ENCODE measurements around the gene NFATC2.

NFATC2 gene

DNA sequence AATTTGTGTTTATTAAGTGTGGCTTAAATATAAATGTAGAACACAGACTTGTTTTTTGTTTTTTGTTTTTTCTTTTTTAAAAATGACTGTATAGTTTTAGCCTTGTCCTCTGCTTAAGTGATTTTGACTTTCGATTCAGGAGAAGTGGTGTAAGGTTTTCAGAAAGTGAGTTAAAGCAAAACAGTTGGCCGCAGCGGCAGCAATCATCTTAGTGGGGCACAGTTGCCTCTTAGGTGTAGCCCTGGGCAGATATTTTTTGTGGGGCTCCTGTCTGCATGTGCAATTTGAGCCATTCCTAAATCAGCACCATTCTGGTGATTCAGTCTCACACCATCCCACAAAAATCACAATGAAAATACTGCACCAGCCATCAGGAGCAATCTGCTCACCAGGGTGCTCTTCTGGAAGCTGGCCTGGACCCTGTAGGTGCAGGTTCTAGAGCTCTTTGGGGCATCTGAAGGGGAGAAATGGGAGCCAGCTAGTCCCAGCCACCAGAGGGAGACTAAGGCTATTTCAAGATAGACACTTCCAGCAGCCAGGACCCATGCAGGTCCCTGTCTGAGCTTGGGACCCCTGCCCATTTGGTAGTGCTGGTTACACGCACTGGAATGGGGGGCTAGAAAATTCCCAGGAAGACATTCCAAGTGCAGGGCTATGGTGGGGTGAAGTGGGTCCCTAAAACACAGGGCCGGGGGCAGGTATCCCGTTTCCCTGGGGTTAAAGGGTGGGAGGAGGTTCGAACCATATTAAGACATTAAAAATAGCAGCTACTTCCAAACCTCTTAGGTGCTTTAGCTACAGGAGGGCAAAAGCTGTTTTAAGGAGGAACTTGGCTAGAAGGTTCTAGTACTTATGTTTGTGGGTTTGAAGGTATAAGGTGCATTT lies 156.6 kb downstream of the NFATC2 start:
- peak in 1 of 2 experiments; percentile 14 for DNase-seq

DNA sequence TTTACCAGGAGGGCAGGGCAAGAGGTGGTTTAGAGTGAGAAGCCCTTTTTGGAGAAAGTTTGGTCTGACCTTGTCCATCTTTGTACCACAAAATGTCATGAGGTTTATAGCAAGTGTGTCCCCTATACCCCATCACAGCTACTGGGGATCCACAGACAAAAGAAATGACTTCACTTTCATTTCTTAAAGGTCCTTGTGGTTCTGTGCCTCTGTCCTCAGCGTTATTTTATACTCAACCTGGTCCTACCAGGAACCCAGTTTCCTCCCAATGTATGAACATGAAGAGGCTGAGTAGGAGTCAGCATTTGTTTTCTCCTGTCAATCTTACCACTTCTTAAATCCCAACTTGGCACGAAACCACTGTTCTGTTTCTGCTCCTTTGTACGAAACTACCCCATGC lies 157.6 kb downstream of the NFATC2 start:
- no peak for DNase-seq

DNA sequence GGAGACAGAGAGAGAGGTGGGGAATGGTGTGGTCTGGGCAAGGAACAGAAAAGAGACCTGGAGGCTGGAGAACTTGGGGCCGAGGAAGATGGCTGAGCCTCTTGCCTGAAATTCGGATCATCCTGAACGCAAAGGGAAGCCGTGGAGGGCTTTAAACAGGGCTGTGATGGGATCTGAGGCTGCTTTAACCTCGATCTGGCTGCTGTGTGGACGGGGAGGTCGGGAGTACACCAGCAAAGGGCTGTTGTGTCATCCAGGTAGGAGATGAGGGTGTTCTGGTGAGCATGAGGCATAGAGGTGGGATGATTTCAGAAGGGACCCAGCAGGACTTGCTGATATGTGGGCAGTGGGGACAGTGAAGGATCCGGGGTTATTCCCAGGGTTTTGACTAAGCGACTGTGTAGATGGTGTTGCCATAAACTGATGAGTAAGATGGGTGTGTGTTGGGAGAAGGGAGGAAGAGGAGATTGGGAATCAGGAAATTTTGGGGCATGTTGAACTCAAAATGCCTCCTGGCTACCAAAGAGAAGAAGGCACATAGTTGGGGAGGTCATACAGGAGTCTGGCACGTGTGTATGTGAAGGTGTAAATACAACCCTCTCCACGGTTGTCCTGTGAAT lies 158.5 kb downstream of the NFATC2 start:
- DNase-seq = no peak

DNA sequence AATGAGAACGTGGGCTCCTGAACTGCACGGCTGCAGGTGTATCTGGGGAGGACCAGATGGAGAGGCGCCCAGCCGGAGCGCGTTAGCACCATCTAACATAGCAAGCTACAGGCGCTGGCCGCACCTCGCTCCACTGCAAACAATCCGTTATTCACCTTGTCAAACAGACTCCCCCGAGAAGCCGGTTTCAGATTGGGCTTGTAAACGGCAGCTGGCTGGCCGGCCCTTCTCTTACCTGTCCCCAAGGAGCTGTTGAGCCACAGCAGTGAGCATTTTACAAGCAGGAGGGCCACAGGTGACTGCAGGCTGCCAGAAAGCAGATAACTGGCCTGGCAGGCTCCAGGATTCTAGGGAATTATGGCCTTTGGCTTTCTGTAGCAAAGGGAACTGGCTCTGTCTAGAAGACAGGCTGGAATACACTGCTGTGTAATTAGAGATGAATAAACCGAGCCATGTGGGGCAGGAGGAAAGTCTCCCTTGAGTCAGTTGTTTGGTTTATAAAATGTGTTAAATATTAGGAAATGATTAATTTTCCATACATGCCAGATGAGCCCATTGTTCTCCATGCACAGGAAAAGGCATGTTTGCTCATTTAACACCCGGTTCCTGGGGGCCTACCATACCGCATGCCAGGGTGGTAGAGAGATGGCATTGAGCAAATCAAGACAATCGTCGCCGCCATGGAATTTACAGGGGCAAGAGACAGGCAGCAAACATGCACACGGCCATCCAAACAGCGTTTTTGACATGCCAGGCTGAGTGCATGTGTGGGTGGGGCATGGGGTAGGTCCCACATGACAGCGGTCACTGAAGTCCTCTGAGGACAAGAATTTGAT lies 159.3 kb downstream of the NFATC2 start:
- DNase-seq = no peak

DNA sequence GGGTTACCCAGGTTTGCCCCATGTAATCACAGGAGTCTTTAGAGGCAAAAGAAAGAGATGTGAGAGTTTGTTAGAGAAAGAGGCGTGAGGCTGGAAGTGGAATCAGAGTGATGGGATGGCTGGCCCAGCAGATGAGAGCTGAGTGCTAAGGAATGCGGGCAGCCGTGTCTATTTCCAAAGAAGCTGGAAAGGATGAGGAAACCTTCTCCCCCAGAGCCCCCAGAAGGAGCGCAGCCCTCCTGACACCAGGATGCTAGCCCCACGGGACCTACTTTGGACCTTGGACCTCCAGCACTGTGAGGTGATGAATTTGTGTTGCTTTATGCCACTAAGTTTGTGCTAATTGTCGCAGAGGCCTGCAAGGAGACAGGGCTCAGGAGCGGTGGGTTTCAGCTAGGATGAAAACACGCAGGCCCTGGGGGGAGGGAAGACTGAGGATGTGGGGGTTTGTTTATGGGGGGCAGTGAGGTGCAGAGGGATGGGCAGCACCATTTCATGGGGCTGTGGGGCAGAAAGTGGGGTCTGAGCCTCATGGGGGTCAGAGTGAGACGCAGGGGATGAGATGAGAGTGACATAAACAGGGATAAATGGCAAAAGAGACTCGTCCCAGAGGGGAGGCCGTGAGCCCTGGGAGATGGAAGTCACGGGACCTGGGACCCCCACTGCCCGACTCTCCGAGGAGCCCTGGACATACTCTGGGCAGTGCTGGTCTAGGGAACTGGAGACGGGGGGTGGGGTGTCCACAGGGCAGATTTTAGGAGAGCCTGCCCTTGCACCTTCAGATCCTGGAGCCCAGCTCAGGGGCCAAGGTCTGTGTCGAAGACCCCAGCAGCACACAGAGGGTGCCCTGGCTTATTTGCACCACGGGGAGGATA lies 160.2 kb downstream of the NFATC2 start:
- no peak for DNase-seq

DNA sequence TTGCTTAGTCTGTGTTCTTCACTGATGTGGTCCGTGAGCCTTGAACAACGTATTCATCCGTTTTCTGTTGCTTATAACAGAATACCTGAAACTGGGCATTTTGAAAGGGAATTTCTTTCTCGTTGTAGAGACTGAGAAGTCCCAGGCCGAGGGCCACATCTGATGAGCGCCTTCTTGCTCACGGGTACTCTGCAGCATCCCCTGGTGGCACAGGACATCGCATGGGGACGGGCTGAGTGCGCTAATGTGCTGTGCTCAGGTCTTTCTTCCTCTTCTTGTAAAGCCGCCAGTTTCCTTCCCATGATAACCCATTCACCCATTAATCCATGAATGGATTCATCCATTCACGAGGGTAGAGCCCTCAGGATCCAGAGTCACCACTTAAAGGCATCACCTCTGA lies 161.0 kb downstream of the NFATC2 start:
- DNase-seq = no peak

DNA sequence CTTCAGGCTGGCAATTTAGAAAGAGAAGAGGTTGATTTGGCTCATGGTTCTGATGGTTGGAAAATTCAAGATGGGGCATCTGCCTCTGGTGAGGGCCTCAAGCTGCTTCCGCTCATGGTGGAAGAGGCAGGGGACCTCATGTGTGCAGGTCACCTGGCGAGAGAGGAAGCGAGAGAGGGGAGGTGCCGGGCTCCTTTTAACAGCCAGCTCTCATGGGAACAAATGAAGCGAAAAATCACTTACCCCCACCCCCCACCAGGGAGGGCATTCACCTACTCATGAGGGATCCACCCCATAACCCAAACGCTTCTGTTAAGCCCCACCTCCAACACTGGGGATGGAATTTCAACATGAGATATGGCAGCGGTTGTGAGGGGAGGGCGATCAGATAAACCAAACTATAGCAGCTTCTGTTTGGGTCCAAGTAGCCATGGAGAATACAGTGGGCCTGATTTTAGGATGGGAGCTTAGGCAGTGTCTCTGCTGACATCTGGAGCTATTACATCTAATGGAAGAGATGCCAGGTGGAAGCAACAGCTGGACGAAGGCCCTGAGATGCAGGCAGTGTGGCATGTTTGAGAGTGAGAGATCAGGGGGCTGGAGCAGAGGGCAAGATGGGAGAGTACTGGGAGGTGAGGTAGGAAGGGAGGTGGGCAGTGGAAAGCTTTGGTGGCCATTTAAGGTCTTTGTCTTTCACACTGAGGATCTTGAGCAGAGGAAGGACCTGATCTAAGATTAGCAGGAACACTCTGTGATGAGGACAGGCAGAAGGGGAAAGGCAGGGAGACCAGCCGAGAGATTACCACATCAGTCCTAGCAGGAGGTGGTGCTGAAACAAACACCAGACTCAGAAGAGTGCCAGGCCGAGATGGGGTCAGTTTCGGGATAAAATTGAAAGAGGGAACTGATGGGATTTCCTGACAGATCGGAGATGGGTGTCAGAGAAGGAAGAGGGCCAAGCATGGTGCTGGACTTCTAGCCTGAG lies 161.8 kb downstream of the NFATC2 start:
- no peak for DNase-seq

DNA sequence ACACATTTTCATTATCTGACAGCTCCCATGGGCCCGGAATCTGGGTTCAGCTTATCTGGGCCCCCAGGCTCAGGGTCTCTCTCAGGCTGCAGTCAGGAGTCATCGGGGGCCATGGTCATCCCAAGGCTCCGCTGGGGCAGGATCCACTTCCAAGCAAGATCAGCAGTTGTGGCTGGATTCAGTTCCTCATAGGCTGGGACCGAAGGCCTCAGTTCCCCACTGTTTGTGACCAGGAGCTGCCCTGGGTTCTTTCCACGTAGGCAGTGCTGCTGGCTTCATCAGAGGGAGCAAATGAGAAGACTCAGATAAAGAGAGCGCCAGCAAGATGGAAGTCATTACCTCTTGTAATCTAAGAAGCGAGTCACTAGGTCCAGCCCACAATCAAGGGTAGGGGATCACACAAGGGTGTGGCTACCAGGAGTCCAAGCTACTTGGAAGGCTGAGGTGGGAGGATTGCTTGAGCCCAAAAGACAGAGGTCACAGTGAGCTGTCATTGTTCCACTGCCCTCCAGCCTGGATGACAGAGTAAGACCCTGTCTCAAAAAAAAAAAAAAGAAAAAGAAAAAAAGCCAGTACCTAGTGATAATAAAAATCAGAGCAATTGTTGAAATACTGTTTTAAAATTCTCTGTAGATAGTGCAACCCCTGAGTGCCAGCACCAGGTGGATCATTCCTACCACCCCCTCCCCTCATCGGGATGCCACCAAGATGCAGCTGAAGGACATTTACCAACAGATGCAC lies 162.7 kb downstream of the NFATC2 start:
- DNase-seq = no peak

DNA sequence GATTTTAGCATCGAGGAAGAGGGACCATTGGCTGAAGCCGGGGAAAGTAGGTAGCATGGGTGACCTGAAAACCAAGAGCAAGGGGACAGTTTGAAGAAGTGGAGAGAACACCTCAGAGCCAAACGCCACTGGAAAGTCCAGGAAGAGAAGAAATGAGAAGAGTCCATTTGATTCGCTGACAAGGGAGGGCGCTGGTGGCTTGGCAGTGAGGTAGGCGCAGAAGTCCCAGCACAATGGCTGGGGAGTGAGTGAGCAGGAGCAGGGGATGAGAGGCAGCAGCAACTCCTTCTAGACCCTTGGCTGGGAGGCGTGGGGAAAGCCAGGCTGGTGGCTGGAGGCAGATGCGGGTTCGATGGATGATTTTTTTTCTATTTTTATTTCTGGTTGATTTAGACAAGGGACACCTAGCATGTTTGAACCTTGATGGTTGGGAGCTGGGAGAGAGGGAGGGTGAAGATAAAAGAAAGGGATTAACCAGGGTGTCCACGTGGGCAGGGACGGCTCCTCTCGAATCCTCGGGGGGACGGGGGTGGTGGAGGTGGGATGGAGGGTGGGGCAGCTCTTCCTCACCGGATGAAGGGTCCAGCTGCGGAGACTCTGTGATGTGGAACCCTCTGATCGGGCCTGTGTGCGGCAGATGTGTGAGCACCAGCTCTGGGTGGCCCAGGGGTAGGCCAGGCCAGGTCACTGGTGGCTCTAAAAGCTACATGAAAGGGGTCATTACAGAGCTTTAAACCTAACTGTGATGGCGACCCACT lies 164.2 kb downstream of the NFATC2 start:
- no peak for DNase-seq

DNA sequence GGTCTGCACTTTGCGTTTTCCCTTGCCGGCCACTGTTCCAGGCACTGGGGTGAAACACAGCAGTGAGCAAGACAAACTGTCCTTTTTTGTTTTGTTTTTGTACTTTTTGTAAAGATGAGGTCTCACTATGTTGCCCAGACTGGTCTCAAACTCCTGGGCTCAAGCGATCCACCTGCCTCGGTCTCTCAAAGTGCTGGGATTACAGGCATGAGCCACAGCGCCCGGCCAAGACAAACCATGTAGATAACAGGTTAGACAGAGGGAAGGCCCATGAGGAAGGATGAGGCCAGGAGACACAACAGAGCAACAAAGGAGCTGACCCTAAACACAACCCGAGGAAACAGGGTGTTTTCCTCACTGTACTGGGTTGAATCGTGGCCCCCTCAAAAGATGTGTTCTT lies 165.4 kb downstream of the NFATC2 start:
- no peak for DNase-seq

DNA sequence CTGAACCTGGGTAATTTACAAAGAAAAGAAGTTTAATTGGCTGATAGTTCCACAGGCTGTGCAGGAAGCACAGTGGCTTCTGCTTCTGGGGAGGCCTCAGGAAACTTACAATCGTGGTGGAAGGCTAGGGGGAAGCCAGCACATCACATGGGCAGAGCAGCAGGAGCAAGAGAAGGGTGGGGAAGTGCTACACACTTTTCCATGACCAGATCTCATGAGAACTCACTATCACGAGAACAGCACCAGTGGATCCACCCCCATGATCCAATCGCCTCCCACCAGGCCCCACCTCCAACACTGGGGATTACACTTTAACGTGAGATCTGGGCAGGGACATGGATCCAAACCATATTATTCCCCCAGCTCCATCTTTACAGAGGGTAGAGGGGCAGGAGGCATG lies 166.4 kb downstream of the NFATC2 start:
- DNase-seq = no peak

DNA sequence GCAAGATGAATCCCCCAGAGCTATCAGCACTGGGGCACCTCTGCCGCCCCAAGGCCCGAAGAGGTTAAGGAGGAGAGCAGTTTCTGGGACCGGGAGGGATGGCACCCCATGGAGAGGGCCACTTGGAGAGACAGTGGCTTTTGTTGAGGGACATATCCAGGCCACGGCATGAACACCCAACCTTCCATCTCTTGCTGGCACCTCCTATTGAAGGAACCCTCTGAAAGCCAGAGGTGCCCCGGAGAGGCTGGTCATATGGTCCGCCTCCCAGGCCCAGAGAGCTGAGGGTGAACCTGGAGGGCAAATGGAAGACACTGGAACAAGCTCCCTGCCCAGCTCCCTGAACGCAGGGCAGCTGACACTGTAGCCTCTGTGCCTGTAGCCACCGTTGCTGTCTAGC lies 167.0 kb downstream of the NFATC2 start:
- no peak for DNase-seq

DNA sequence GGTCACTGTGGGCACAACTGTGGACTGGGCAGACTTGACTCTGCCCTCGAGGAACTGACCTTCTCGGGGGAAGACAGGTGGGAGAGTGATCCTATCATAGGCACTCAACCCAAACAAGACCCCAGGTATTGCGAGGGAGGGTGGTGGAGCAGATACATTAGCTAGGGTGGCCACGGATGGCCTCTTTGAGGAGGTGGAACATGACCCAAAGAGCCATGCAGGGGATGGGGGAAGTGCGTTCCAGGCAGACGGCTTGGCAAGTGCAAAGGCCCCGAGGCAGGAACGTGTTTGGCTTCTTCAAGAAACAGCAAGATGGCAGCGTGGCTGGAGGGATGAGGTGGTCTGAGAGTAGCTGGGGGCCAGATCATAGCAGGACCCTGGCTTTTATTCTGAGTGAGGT lies 167.6 kb downstream of the NFATC2 start:
- no peak for DNase-seq

DNA sequence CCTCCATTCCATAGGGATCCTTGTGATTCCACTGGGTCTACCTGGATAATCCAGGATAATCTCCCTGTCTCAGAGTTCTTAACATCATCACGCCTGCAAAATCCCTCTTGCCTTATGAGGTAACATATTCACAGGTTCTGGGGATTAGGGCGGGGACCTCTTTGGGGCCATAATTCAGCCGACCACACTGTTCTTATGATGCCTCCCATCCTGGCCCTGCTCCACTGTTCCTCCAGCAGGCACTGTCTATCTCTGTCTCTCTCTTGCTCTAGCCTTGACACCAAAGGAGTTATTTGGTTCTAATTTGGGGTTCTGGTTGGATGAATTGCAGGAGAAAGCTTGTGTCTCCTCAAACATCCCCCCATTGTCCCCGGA lies 168.1 kb downstream of the NFATC2 start:
- DNase-seq = no peak

DNA sequence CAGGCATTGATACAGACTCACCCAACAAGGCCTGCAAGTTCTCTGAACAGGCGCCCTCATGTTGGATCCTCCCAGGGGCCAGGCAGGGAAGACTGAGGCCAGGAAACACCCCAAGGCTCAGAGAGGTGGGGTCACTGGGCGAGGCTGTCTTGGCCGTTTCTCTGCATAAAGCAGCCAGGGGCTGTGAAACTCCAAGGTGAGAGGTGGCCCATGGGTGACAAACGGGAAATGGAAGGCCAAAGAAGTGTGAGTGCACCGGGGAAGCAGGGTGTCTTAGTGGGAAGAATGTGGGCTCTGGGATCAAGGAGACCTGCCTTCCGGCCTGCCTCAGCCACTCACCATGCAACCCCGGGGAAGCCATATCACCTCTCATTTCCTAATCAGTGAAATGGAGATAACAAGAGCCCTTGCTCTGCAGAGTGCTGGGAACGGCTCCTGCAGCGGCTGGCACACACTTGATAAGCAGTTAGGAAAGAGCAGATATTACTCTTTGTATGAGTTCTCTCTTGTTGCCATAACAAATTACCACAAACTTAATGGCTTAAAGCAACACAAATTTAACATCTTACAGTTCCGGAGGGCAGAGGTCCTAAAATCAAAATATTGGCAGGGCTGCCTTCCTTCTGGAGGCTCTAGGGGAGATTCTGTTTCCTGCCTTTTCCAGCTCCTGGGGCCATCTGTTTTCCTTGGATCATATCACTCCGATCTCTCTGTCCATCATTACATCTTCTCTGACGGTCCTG lies 168.6 kb downstream of the NFATC2 start:
- DNase-seq = no peak

DNA sequence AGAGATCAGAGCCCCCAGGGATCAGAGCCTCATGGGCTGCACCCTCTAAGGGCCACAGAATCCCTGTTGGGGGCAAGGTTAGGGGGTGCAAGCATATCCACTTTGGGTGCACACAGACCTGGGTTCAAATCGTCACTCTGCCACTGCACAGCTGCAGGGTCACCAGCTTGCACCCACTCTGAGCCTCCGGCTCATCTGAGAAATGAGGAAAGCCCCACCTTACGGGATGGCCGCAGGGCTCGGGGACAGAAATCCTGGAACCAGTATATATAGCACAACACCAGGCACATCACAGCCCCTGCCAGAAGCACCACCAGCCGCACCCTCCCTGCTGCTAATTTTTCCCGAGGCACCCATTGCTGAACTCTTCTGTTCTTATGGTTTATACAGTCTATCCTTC lies 169.6 kb downstream of the NFATC2 start:
- DNase-seq = no peak

DNA sequence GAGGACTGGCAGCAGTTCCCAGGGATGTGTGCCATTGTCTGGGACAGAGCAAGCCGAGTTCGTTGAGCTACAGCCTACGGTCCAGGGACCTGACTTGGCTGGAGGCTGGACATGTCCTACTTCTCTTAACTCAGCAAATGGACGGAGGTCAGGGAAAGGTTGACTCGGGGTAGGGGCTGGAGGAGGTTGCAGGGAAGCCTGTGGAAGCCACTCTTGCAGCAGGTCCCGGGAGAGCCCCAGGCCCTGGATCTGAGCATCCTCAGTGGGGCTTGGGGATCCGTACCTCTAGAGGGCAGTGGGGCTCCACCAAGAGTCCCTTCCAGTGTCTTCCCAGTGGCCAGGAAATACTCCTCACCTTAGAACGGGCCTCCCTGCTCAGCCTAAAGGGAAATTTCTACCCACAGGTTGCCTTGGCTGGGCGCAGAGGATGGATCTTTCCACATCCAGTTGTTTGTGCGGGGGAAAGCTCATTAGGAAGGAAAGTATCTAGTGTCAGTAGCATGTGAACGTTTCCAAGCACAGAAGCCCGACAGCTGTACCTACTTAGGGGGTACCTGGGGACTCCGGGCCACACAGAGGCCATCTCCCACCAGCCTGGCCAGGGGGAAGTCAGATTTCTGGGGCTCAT lies 170.2 kb downstream of the NFATC2 start:
- DNase-seq = peak; percentile 39 to 55

DNA sequence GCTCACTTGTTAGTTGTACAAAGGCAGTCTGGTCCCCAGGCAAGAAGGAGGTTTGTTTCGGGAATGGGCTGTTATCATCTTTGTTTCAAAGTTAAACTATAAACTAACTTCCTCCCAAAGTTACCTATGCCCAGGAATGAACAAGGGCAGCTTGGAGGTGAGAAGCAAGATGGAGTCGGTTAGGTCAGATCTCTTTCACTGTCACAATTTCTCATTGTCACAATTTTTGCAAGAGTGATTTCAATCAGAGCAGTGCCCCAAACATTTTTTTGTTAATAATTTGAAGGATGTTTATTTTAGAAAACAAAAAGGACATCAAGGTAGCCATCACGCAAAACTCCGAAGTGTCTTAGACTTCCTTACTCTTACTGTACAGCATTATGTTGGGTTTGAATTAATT lies 170.8 kb downstream of the NFATC2 start:
- DNase-seq = no peak

DNA sequence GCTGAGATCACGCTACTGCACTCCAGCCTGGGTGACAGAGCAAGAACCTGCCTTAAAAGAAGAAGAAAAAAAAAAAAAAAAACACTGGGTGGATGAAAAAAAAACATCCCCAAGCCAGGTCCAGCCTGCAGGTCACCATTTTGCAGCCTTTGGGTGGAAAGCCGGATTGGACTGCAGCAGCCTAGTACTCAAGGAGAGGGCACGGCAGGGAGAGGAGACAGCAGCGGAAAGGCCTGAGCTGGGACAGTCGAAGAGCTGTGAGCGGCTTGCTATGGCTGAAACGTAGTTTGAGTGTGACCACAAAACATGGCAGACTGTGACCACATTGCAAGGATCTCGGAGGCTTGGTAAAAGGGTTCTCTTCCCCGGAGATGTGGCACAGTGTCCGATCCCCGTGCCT lies 173.0 kb downstream of the NFATC2 start:
- DNase-seq = no peak
